ENCODE data around the gene PLEKHG5. TPM values are rescaled to one million over a fixed set of nuclear protein-coding genes. Genes with fewer than 3 reads are reported as not detected.

The PLEKHG5 gene
- total RNA-seq, 4 donors from 2014 or later, result 5.8 to 18.1 (median 12.0) TPM

GRCh38 chr1:6497215-6497866 is 5.9 kb upstream of the PLEKHG5 start:
- TF ChIP-seq POLR2A (IDR thresholded peaks at IDR 0.05; ENCODE audit: low read depth) (no peak), POLR2AphosphoS5 (IDR thresholded peaks at IDR 0.05) (no peak), CTCF (IDR thresholded peaks at IDR 0.05) (no peak), EP300 (IDR thresholded peaks at IDR 0.05) (no peak)
- H3K9me3 ChIP-seq, result no peaks in the 10 kb centered on the region
- H3K4me1 ChIP-seq, result peaks cover 37 to 50% (median 46%) of the 10 kb centered on the region in 4 donors
- no peak for DNase-seq (ENCODE audit: extremely low spot score)
- no CpG with 5 or more reads among the region's 74 CpGs for WGBS
- intact Hi-C loops (cut with DNase I), result no loop called here
- no peaks in the 10 kb centered on the region for H3K36me3 ChIP-seq
- peaks cover 0 to 14% (median 0%) of the 10 kb centered on the region in 4 donors for H3K27me3 ChIP-seq
- H3K27ac ChIP-seq (replicated peaks in 1 of 4), result peak overlapping the region; percentile 68 to 73 (median 72)
- H3K4me3 ChIP-seq, result peak overlapping the region; percentile 59 to 70 (median 66)

GRCh38 chr1:6496890-6497214 is 5.4 kb upstream of the PLEKHG5 start:
- 3% methylated on average over 14 of the region's 21 CpGs for whole genome bisulfite sequencing
- H3K27me3 ChIP-seq, result peaks cover 0 to 9% (median 0%) of the 10 kb centered on the region in 4 donors
- peaks cover 37 to 50% (median 45%) of the 10 kb centered on the region in 4 donors for H3K4me1 ChIP-seq
- intact Hi-C loops (cut with DNase I), result no loop called here
- H3K4me3 ChIP-seq, result peak overlapping the region; percentile 59 to 70 (median 66)
- H3K9me3 ChIP-seq, result no peaks in the 10 kb centered on the region
- DNase-seq (ENCODE audit: extremely low spot score), result no peak
- peak overlapping the region; percentile 68 to 73 (median 72) for H3K27ac ChIP-seq (replicated peaks in 1 of 4)
- TF ChIP-seq CTCF (IDR thresholded peaks at IDR 0.05) (no peak), POLR2AphosphoS5 (IDR thresholded peaks at IDR 0.05) (no peak), POLR2A (IDR thresholded peaks at IDR 0.05; ENCODE audit: low read depth) (no peak), EP300 (IDR thresholded peaks at IDR 0.05) (no peak)
- no peaks in the 10 kb centered on the region for H3K36me3 ChIP-seq

GRCh38 chr1:6496365-6496721 is 4.9 kb upstream of the PLEKHG5 start:
- peak overlapping the region; percentile 39 to 73 (median 70) for H3K27ac ChIP-seq (replicated peaks in 1 of 4)
- no peaks in the 10 kb centered on the region for H3K9me3 ChIP-seq
- H3K4me1 ChIP-seq, result peaks cover 37 to 50% (median 47%) of the 10 kb centered on the region in 4 donors
- peak overlapping the region; percentile 59 to 70 (median 66) for H3K4me3 ChIP-seq
- H3K36me3 ChIP-seq, result no peaks in the 10 kb centered on the region
- no peak for DNase-seq (ENCODE audit: extremely low spot score)
- 30% methylated on average over 13 of the region's 13 CpGs for WGBS
- peaks cover 0 to 8% (median 0%) of the 10 kb centered on the region in 4 donors for H3K27me3 ChIP-seq
- intact Hi-C loops (cut with DNase I), result no loop called here
- TF ChIP-seq EP300 (IDR thresholded peaks at IDR 0.05) (no peak), POLR2AphosphoS5 (IDR thresholded peaks at IDR 0.05) (no peak), POLR2A (IDR thresholded peaks at IDR 0.05; ENCODE audit: low read depth) (no peak), CTCF (IDR thresholded peaks at IDR 0.05) (no peak)

- DNase-seq (ENCODE audit: extremely low spot score), result no peak
- Histone ChIP-seq H3K27ac (replicated peaks in 1 of 4) (peak overlapping the region in 3 of 4 donors; percentile 39 to 73 (median 71)), H3K9me3 (no peaks in the 10 kb centered on the region), H3K36me3 (no peaks in the 10 kb centered on the region), H3K4me3 (peak overlapping the region; percentile 59 to 70 (median 66)), H3K27me3 (peaks cover 0 to 8% (median 0%) of the 10 kb centered on the region in 4 donors), H3K4me1 (peaks cover 39 to 56% (median 52%) of the 10 kb centered on the region in 4 donors)
- WGBS, result 81% methylated on average over 10 of the region's 14 CpGs
- TF ChIP-seq POLR2A (IDR thresholded peaks at IDR 0.05; ENCODE audit: low read depth), result no peak
- intact Hi-C loops (cut with DNase I), result no loop called here
Observed at GRCh38 chr1:6495540-6496364, 4.3 kb upstream of the PLEKHG5 start.

GRCh38 chr1:6495041-6495441 is 3.6 kb upstream of the PLEKHG5 start:
- Histone ChIP-seq H3K4me1 (peaks cover 43 to 63% (median 59%) of the 10 kb centered on the region in 4 donors), H3K27ac (replicated peaks in 1 of 4) (no peak overlapping the region), H3K27me3 (peaks cover 0 to 10% (median 0%) of the 10 kb centered on the region in 4 donors), H3K9me3 (no peaks in the 10 kb centered on the region), H3K4me3 (no peak overlapping the region), H3K36me3 (no peaks in the 10 kb centered on the region)
- WGBS, result 33% methylated on average over 1 of the region's 13 CpGs
- no peak for DNase-seq (ENCODE audit: extremely low spot score)
- intact Hi-C loops (cut with DNase I), result no loop called here
- TF ChIP-seq CTCF (IDR thresholded peaks at IDR 0.05), result no peak
- TF ChIP-seq POLR2A (IDR thresholded peaks at IDR 0.05; ENCODE audit: low read depth), result no peak
- TF ChIP-seq EP300 (IDR thresholded peaks at IDR 0.05), result no peak
- no peak for TF ChIP-seq POLR2AphosphoS5 (IDR thresholded peaks at IDR 0.05)
